ENCODE measurements around the gene SMCO2. TPM values are rescaled to one million over a fixed set of nuclear protein-coding genes. Genes with fewer than 3 reads are reported as not detected.

The SMCO2 gene
- total RNA-seq, 2 donors from 2014 or later: not detected

DNA sequence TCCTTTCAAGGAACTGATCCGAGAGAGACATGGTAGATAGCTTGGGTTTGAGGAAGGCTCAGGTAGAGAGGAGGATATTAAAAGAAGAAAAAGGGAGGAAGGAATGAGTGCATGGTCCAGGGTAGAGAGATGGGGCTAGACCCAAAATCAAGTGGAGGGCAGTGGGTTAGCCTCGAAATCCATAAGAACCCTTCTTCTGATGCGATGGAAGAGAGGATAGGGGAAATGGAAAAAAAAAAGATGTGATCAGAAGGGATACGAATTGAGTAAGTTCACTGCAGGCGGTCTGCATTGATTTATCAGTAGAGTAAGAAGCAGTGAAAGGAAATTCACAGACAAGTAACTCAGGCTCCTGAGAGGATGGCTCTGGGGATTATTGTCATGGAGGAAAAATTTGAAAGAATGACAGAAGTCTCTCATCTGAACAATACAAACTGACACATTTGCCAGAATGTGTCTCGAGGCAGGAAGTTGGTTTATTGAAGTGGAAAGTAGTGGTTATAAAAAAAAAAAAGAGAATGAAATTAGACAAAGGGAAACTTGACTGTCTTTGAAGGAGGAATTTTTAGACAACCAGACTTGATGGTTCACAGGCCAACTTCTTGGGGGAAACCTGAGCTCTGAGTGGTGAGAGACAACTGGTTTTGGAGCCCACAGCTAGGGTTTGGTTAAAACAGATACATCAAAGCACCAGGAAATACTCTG, 87.7 kb downstream of the SMCO2 start:
- Histone ChIP-seq H3K27ac (no peak overlapping the region), H3K4me1 (peaks cover 0 to 57% of the 10 kb centered on the region in 2 donors), H3K36me3 (no peaks in the 10 kb centered on the region), H3K9me3 (no peaks in the 10 kb centered on the region), H3K4me3 (no peak overlapping the region), H3K27me3 (no peaks in the 10 kb centered on the region)
- no peak for TF ChIP-seq CTCF (IDR thresholded peaks at IDR 0.05)
- DNase-seq (ENCODE audit: low spot score): no peak

GRCh38 chr12:27534765-27535161, 88.2 kb downstream of the SMCO2 start:
- Histone ChIP-seq H3K36me3 (no peaks in the 10 kb centered on the region), H3K9me3 (no peaks in the 10 kb centered on the region), H3K4me3 (no peak overlapping the region), H3K27me3 (no peaks in the 10 kb centered on the region), H3K27ac (no peak overlapping the region), H3K4me1 (peaks cover 0 to 62% of the 10 kb centered on the region in 2 donors)
- TF ChIP-seq CTCF (IDR thresholded peaks at IDR 0.05): no peak
- no peak for DNase-seq (ENCODE audit: low spot score)

- H3K36me3 ChIP-seq: no peaks in the 10 kb centered on the region
- peaks cover 0 to 65% of the 10 kb centered on the region in 2 donors for H3K4me1 ChIP-seq
- H3K27ac ChIP-seq: no peak overlapping the region
- no peaks in the 10 kb centered on the region for H3K27me3 ChIP-seq
- H3K4me3 ChIP-seq: no peak overlapping the region
- TF ChIP-seq CTCF (IDR thresholded peaks at IDR 0.05): no peak
- H3K9me3 ChIP-seq: no peaks in the 10 kb centered on the region
- DNase-seq (ENCODE audit: low spot score): no peak
These were observed 88.8 kb downstream of the SMCO2 start for GRCh38 chr12:27535318-27535717.

DNA sequence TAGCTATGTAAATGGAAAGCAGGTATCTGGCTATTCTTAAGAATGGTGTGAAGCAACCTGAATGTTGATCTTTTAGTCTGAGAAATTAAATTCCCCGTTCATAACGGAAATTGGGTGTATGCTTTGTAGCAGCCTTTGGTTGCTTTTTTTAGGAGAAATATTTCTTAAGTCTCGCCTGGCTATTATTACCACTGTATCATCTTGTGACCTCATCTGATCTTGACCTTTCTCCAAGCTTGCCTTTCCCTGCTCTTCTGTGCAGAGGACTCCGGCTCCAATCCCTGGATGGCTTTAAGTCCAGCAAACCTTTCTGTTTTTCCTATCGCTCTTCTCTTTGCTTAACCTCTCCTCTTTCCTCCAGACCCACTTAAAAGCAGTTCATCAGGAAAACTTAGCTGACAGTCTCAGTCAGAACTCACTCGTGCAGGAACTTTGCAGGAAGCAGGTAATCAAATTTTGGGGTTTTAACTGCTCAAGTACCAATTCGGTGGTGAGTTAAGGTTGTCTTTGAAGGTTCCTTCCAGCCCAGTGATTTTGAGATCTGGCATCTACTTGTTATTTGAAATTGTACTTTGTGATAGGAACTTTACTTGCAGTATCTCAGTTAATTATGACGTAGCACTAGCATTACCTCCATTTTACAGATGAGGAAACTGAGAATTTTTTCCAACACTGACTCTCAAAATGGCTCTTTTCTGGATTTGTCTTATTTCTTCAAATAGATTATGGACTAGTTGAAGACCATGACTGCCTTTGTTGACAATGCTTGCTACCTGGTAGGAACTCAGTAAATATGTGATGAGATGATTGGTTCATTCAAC, 91.5 kb downstream of the SMCO2 start:
- Histone ChIP-seq H3K27me3 (no peaks in the 10 kb centered on the region), H3K36me3 (no peaks in the 10 kb centered on the region), H3K9me3 (no peaks in the 10 kb centered on the region), H3K4me3 (no peak overlapping the region), H3K4me1 (peaks cover 0 to 68% of the 10 kb centered on the region in 2 donors), H3K27ac (peak overlapping the region; percentile 51 to 55)
- DNase-seq (ENCODE audit: low spot score): no peak
- no peak for TF ChIP-seq CTCF (IDR thresholded peaks at IDR 0.05)

- Histone ChIP-seq H3K27me3 (no peaks in the 10 kb centered on the region), H3K9me3 (no peaks in the 10 kb centered on the region), H3K4me3 (no peak overlapping the region), H3K27ac (peak overlapping the region; percentile 41 to 55), H3K4me1 (peaks cover 0 to 71% of the 10 kb centered on the region in 2 donors), H3K36me3 (no peaks in the 10 kb centered on the region)
- TF ChIP-seq CTCF (IDR thresholded peaks at IDR 0.05): no peak
- no peak for DNase-seq (ENCODE audit: low spot score)
These were observed 92.7 kb downstream of the SMCO2 start for GRCh38 chr12:27539191-27539631.

Measured in right atrium auricular region (tissue), 2 donors.